Mammary epithelial cell (primary cell): ENCODE results near the gene KCP.

Experiments
- CTCF ChIP-seq, 2 donors: IDR thresholded peaks in 1 of 2; conservative IDR thresholded peaks in 1 of 2; 2 replicates each; pipeline ENCODE4 v1.5.1; 2011 to 2012; ENCODE audit warnings: inconsistent platforms in 2 of 2, low read length in 2 of 2, mild to moderate bottlenecking in 2 of 2, control low read depth in 1 of 2, low read depth in 1 of 2; ENCODE audit not compliant: insufficient read depth in 1 of 2; ENCODE audit errors: extremely low read depth in 1 of 2
- EZH2 ChIP-seq: IDR thresholded peaks from 2 replicates; pipeline ENCODE4 v1.6.1; 2012; ENCODE audit warnings: low read length, inconsistent platforms, borderline replicate concordance

- TF ChIP-seq CTCF (conservative IDR thresholded peaks at IDR 0.05 in 1 of 2, IDR thresholded peaks at IDR 0.05 in 1 of 2; ENCODE audit: extremely low read depth in 1 of 2, insufficient read depth in 1 of 2, low read depth in 1 of 2, low read length in 2 of 2) = no peak
- TF ChIP-seq EZH2 = no peak
These were observed at the start of gene KCP for GRCh38 chr7:128910569-128910945.
